Dendritic cell treated with granulocyte-macrophage colony-stimulating factor and Interleukin-4, amounts not matched to agents 40 ng/mL and 50 ng/mL, for 4 days (primary cell): ENCODE results near the gene RAN.
"Not testable (repeated sequence)": the region's sequence is repeated elsewhere in the genome, so short reads cannot be mapped to it uniquely, and the experiment has no call there.

Experiments used
- H3K27ac Mint-ChIP-seq: one replicate; pipeline ENCODE4 v1.8.0; 2022; ENCODE audit warnings: mild to moderate bottlenecking, mixed read lengths
- H3K27me3 Mint-ChIP-seq: one replicate; pipeline ENCODE4 v1.8.0; 2022; ENCODE audit warnings: mild to moderate bottlenecking, mixed read lengths
- H3K36me3 Mint-ChIP-seq: one replicate; pipeline ENCODE4 v1.8.0; 2022; ENCODE audit warnings: low read depth, mixed read lengths
- H3K4me1 Mint-ChIP-seq: one replicate; pipeline ENCODE4 v1.8.0; 2022; ENCODE audit warnings: low read depth, mixed read lengths
- H3K4me3 Mint-ChIP-seq: one replicate; pipeline ENCODE4 v1.8.0; 2022; ENCODE audit warnings: mild to moderate bottlenecking, moderate library complexity, mixed read lengths
- H3K9me3 Mint-ChIP-seq: one replicate; pipeline ENCODE4 v1.8.0; 2022; ENCODE audit warnings: mixed read lengths
- intact Hi-C: fragments of 100-400 bp; cut with micrococcal nuclease; formaldehyde crosslinking; loops from one replicate; pipeline ENCODE4 v1.15.0; 2022

RAN gene

DNA sequence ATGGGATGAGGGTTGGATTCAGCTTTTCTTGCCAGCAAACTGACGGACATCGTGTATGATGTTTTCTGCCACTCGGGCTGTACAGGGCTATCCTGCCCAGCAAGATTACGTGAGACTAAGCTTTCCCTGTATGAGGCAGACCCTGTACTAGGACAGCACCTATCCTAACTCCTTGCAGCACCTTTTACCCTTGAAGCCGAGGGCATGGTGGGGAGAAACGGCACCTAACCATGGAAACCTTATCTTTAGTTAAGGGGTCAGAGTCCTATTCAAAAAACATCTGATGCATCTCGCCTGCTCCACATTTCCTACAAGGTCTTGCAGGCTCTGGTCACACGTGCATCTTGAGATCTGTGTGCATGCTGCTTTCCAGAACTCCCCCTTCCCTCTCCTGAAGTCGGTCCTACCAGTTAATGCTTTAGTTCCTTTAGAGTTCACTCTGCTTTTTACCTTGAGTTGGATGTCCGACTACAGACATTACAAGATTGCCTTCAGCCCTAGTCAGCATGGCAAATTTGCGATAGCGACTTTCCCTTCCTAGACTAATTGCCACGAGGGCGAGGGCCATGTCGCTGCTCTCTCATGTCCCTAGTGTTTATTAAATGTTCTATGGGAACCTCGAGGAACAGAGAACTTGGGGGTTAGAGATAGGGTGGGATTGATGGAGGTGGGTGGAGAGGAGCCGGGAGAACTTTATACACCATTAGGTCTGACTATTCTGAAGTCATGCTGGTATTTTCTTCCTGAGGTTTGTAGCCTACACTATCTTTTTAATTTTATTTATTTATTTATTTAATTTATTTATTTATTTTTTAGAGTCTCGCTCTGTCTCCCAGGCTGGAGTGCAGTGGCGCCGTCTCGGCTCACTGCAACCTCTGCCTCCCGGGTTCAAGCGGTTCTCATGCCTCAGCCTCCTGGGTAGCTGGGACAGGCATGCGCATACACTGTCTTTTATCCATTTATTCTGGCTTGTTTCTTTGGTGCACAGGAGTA, 6.6 kb downstream of the RAN start:
- peaks cover 9% of the 10 kb centered on the region for H3K27me3 Mint-ChIP-seq
- H3K36me3 Mint-ChIP-seq: peaks cover 42% of the 10 kb centered on the region
- intact Hi-C loops: no loop called here
- H3K4me3 Mint-ChIP-seq: no peak overlapping the region
- H3K4me1 Mint-ChIP-seq: peaks cover 38% of the 10 kb centered on the region
- H3K9me3 Mint-ChIP-seq: no peaks in the 10 kb centered on the region
- no peak overlapping the region for H3K27ac Mint-ChIP-seq

DNA sequence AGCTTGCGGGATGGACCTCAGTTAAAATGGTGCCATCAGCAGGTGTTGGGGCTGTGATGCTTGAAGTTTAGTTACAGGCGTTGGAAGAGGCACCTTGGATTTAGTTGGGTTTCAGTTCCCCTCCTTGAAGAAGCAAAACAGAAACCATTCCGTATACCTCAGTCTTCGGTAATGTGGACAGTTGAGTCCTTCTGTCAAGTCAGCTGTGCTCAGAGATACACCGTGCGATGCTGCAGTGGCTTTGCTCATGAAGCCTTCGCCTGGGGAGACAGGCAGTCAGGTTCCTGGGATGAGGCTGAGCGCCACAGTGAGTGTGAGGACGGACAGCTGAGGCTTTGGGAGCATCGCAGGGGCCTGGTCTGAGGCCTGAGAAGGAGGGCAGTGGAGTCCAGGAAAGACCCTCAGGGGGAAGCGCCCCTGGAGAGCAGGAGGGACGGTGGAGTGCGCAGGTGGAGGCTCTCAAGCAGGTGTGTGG, 7.4 kb downstream of the RAN start:
- Mint-ChIP-seq H3K4me1 (peaks cover 31% of the 10 kb centered on the region), H3K27me3 (peaks cover 9% of the 10 kb centered on the region), H3K27ac (no peak overlapping the region), H3K9me3 (no peaks in the 10 kb centered on the region), H3K4me3 (no peak overlapping the region), H3K36me3 (peaks cover 35% of the 10 kb centered on the region)
- intact Hi-C loops: no loop called here

DNA sequence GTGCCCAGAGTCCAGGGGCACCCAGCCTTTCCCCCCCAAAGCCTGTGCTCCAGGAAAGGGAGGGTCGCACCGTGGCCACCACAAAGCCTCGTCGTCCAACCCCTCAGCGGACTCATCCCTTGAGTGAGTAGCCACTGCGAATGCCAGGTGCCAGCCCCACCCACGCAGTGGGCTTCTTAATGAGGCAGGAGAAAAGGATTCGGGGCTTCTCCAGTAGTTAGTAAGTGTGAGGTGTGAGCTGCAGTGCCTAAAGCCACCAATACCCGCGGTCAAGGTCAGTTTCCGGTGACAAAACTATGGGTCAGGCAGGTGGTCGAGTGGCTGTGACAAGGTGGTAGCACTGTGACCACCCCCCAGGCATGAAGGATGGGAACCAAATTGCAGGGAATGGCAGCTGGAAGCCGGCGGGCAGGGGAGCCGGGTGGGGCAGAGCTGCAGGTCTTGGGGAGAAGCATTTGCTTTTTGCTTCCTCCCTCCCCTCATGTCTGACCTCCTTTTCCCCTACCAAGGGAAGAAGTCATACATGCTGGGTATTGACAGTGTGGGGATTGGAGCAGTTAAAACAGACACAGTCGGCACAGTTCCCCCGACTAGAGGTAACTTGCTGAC, 8.0 kb downstream of the RAN start:
- Mint-ChIP-seq H3K4me1 (peaks cover 25% of the 10 kb centered on the region), H3K36me3 (peaks cover 28% of the 10 kb centered on the region), H3K27me3 (peaks cover 9% of the 10 kb centered on the region), H3K9me3 (no peaks in the 10 kb centered on the region), H3K27ac (no peak overlapping the region), H3K4me3 (no peak overlapping the region)
- intact Hi-C loops: no loop called here

DNA sequence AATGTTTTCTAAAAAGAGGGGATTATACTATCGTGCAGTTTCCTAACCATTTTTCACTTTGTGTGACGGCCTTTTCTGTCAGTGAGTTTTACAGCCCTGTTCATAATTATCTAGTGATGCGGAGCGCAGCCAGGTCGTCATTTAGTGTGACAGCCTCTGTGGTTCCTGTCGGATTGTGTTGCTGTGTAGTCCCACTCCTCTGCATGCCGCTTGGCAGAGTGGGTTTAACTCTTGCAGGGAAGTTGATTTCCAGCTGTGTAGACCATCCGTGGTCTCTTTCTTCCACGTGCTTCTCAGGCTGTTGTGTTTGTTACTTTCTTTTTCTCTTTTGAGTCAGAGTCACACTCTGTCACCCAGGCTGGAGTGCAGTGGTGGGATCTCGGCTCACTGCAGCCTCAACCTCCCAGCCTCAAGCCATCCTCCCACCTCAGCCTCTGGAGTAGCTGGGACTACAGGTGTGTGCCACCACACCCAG, 8.6 kb downstream of the RAN start:
- H3K9me3 Mint-ChIP-seq: no peaks in the 10 kb centered on the region
- H3K27me3 Mint-ChIP-seq: peaks cover 9% of the 10 kb centered on the region
- H3K4me3 Mint-ChIP-seq: peak overlapping the region; percentile 30
- no peak overlapping the region for H3K27ac Mint-ChIP-seq
- intact Hi-C loops: no loop called here
- peaks cover 23% of the 10 kb centered on the region for H3K36me3 Mint-ChIP-seq
- H3K4me1 Mint-ChIP-seq: peaks cover 24% of the 10 kb centered on the region

DNA sequence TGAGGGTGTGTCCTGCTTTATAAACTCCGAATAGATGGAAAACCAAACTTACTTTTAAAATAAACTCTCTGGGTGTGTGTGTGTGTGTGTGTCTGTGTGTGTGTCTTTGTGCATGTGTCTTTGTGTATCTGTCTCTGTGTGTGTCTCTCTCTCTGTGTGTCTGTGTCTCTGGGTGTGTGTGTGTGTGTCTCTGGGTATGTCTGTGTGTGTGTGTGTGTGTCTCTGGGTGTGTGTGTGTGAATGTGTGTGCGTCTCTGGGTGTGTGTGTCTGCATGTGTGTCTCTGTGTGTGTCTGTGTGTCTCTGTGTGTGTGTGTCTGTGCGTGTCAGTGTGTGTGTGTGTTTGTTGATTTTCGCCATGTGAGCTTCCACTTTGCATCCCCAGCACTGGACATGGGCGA, 9.2 kb downstream of the RAN start:
- Mint-ChIP-seq H3K4me3 (no peak overlapping the region), H3K27ac (no peak overlapping the region), H3K9me3 (no peaks in the 10 kb centered on the region), H3K36me3 (peaks cover 17% of the 10 kb centered on the region), H3K27me3 (peaks cover 9% of the 10 kb centered on the region), H3K4me1 (peaks cover 24% of the 10 kb centered on the region)
- intact Hi-C loops: no loop called here

DNA sequence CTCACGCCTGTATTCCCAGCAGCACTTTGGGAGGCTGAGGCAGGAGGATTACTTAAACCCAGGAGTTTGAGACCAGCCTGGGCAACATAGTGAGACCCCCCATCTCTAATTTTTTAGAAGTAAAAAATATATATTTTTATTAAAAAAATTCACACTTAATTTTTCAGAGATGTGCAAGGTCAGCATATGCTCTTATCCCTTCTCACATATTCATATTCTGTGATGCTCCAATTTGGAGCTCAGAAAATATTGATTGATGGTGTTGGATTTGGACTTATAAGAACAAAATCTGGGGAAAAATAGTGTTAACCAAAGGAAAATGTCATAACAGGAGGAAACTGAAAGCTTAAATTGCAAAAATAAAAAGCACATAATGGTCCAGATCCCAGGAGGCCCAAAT, 9.7 kb downstream of the RAN start:
- Mint-ChIP-seq H3K27ac (no peak overlapping the region), H3K4me1 (peaks cover 24% of the 10 kb centered on the region), H3K9me3 (no peaks in the 10 kb centered on the region), H3K4me3 (no peak overlapping the region), H3K27me3 (peaks cover 9% of the 10 kb centered on the region), H3K36me3 (peaks cover 12% of the 10 kb centered on the region)
- intact Hi-C loops: no loop called here

DNA sequence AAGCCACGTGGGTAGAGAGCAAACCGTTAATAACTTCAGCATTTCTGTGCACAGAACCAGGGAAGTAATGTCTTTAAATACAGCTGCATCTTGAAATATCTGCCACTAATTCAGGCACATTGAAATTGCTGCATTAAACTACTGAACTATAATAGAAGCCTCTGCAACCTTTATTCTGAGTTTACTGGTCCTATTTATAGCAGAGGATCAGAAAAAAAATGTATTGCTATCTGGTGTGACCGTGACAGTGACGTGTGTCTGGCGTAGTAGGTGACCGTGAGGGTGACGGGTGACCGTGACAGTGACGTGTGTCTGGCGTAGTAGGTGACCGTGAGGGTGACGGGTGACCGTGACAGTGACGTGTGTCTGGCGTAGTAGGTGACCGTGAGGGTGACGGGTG, 15.3 kb downstream of the RAN start:
- H3K27me3 Mint-ChIP-seq, intact Hi-C loops: not testable (repeated sequence)

DNA sequence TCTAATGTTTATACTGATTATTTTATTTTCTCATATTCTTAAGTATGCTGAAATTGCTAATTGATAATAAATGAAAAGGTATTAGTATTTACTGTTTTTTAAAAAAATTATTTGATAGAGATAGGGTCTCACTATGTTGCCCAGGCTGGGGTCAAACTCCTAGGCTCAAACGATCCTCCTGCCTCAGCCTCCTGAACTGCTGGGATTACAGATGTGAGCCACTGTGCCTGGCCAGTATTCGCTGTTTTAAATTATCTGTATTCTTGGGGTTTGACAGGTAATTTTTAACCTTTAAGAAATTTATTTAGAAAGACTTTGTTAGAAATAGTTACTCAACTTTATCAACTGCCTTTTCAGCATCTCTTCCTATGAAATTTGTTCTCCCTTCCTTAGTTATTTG, 32.2 kb downstream of the RAN start:
- Mint-ChIP-seq H3K4me1 (no peaks in the 10 kb centered on the region), H3K4me3 (no peak overlapping the region), H3K9me3 (peaks cover 8% of the 10 kb centered on the region), H3K36me3 (no peaks in the 10 kb centered on the region), H3K27ac (no peak overlapping the region), H3K27me3 (peaks cover 3% of the 10 kb centered on the region)
- intact Hi-C loops: no loop called here

More for the DNA sequence above, 15.3 kb downstream of the RAN start:
- not testable (repeated sequence) for H3K27ac Mint-ChIP-seq, H3K4me3 Mint-ChIP-seq, H3K9me3 Mint-ChIP-seq, H3K4me1 Mint-ChIP-seq, H3K36me3 Mint-ChIP-seq

DNA sequence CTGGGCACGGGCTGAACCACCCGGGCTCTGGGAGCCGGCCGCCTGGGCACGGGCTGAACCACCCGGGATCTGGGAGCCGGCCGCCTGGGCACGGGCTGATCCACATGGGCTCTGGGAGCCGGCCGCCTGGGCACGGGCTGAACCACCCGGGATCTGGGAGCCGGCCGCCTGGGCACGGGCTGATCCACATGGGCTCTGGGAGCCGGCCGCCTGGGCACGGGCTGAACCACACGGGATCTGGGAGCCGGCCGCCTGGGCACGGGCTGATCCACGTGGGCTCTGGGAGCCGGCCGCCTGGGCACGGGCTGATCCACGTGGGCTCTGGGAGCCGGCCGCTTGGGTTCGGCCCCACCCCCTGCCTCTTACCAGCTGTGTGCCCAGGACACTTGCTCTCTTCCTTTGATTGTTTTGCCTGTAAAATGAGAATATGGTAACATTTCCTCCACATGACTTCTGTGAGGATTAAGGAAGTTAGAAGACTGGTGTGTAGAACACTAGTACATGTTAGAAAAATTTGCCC, 33.1 kb downstream of the RAN start:
- H3K27ac Mint-ChIP-seq, H3K4me3 Mint-ChIP-seq, H3K36me3 Mint-ChIP-seq, H3K9me3 Mint-ChIP-seq, H3K27me3 Mint-ChIP-seq, intact Hi-C loops, H3K4me1 Mint-ChIP-seq: not testable (repeated sequence)

DNA sequence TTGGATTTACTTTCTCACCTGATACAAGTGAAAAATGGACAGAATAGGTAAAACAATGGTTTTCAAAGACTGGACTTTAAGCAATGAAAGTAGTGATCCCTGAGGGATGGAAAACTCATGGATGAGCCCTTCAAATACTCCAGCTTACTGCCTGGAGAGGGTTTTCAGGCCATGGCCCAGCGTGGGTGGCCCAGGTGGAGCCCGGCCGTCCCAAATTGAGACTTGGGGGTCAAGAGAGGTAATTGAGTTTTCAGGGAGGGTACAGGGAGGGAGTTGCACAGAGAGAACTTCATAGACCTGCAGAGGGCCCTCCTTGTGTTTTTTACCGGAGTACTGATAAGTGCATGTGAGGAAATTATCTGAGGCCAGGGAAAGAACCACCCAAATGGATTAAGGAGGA, 37.2 kb downstream of the RAN start:
- intact Hi-C loops: no loop called here
- Mint-ChIP-seq H3K36me3 (no peaks in the 10 kb centered on the region), H3K4me3 (no peak overlapping the region), H3K27me3 (peaks cover 11% of the 10 kb centered on the region), H3K9me3 (peaks cover 32% of the 10 kb centered on the region), H3K27ac (no peak overlapping the region), H3K4me1 (no peaks in the 10 kb centered on the region)

DNA sequence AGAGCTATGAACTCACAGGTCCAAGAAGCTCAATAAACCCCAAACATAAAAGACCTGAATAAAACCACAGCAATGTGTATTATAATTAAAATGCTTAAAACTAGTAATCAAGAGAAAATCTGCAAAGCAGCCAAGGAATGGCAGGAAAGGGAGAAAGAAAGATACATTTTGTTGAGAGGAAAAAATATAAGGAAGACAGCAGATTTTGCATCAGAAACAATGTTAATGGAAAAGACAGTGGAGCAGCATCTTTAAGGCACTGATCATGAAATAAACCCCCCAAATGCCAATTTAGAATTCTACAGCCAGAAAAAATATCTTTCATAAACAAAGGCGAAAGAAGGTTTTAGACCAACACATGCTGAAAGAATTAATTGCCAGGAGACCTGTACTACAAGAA, 39.3 kb downstream of the RAN start:
- H3K27me3 Mint-ChIP-seq: peaks cover 23% of the 10 kb centered on the region
- intact Hi-C loops: loop anchor here (10.0 kb wide), 2 partner anchors 544 to 914 kb away; partner anchors contain the start of gene MMP17

DNA sequence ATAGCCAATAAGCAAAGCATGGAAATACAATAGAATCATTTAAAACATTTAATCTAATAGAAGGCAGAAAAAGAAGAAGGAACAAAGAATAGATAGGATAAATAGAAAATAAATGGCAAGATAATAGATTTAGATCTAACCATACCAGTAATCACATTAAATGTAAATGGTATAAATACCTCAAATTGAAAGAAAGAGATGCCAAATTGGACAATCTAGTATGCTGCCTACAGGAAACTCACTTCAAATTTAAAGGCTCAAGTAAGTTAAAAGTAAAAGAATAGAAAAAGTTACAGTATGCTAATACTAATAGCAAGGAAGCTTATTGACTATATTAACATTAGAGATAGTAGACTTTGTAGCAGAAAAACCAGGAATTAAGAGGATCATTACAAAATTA, 40.1 kb downstream of the RAN start:
- Mint-ChIP-seq H3K4me3 (no peak overlapping the region), H3K27ac (no peak overlapping the region), H3K27me3 (peaks cover 30% of the 10 kb centered on the region), H3K4me1 (peaks cover 7% of the 10 kb centered on the region), H3K36me3 (no peaks in the 10 kb centered on the region), H3K9me3 (peaks cover 32% of the 10 kb centered on the region)
- intact Hi-C loops: loop anchor here (10.0 kb wide), 2 partner anchors 543 to 913 kb away; partner anchors contain the start of gene MMP17

More for the DNA sequence above, 39.3 kb downstream of the RAN start:
- no peak overlapping the region for H3K4me3 Mint-ChIP-seq
- peaks cover 3% of the 10 kb centered on the region for H3K4me1 Mint-ChIP-seq
- H3K27ac Mint-ChIP-seq: no peak overlapping the region
- peaks cover 32% of the 10 kb centered on the region for H3K9me3 Mint-ChIP-seq
- H3K36me3 Mint-ChIP-seq: no peaks in the 10 kb centered on the region

DNA sequence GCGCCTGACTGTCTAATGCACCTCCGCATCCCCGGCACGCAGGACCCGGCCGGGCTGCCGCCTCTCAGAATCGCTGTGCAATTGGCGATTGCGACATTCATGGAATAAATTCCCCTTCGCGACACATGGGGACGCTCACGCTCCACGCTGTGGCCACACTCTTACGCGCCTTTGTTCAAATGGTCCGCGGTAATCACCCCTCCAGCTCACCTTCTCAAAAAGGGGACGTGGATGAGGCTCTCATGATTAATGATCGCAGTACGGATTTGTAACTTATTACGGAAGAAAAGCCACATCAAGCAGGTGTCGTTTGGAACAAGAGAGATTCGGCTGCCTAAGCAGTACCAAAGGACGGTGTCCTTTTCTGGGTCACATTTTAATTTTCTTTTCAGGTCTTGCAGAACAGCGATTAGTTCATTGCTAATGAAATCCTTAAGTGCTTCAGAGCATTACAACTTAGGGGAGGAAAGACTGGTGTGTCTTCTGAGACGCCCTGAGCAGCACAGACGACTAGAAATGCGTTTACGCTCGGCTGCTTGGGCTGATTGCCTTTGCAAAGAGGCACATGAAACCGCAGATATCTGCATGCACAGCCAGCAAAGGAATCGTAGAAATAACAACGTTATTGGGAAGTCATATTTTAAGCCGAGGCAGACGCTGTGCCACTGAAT, 44.5 kb downstream of the RAN start:
- H3K4me3 Mint-ChIP-seq: no peak overlapping the region
- intact Hi-C loops: loop anchor here (1.0 to 10.0 kb wide), 3 partner anchors 216 to 908 kb away; partner anchors contain the start of gene MMP17
- H3K4me1 Mint-ChIP-seq: peaks cover 7% of the 10 kb centered on the region
- H3K27ac Mint-ChIP-seq: no peak overlapping the region
- H3K36me3 Mint-ChIP-seq: no peaks in the 10 kb centered on the region
- H3K27me3 Mint-ChIP-seq: peaks cover 31% of the 10 kb centered on the region
- peaks cover 31% of the 10 kb centered on the region for H3K9me3 Mint-ChIP-seq
